GM23248 (cell line): ENCODE results near the gene SEMA4D.

ENCODE experiments used
- EZH2 ChIP-seq: fragments of 200-600 bp; sonication (generic); IDR thresholded peaks from 2 replicates; pipeline ENCODE4 v1.6.1; 2018; ENCODE audit warnings: antibody characterized with exemption, mild to moderate bottlenecking; ENCODE audit not compliant: insufficient read depth, poor library complexity, severe bottlenecking
- EZH2phosphoT487 ChIP-seq: fragments of 200-600 bp; sonication (generic); IDR thresholded peaks from 2 replicates; pipeline ENCODE4 v1.6.1; 2018; ENCODE audit warnings: antibody characterized with exemption, moderate library complexity, mild to moderate bottlenecking, low read depth; ENCODE audit not compliant: insufficient read depth

DNA sequence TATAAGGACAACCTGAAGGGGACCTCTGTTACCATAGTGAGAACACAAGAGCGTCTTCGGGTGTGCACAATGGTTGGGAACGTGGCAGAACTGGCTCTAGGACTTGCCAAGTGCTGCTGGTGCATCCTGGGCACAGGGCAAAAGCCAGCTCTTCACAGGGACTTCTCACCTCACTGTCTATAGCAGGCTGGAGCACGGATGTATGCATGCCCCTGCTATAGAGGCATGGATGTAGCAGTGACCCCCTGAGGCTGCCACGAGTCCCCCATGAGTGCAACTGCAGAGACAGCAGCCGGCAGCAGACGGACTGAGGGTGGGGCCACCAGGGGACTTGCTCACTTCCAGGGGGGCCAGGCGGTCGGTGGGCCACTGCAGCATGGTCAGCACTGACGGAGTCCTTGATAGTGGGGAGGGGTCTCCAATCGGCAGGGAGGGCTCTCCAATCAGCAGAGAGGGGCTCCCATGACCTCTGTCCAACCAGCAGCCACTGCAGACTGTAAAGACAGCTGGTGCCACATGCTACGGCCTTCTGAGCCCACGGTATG, 64.9 kb downstream of the SEMA4D start:
- TF ChIP-seq EZH2 = no peak
- TF ChIP-seq EZH2phosphoT487 = no peak
